DMS53 treated with DMSO at 0.1 percent for 48 hours (cell line): ENCODE results near the gene EBNA1BP2.
A peak's percentile ranks its signal among the peaks of the same experiment; 100 is the strongest.
"Not testable (repeated sequence)": the region's sequence is repeated elsewhere in the genome, so short reads cannot be mapped to it uniquely, and the experiment has no call there.

Source experiments
- DNase-seq: peaks from one replicate; lab custom pipeline; 2025; ENCODE audit not compliant: unreplicated experiment; lab: John Stamatoyannopoulos, UW

The EBNA1BP2 gene

GRCh38 chr1:43171876-43172526 is at the start of gene EBNA1BP2, which contains the start of gene CFAP57:
Gene EBNA1BP2 (minus strand): TSS chr1:43172290. CDS start chr1:43172118, 172 bp downstream.
Gene CFAP57 (plus strand): TSS chr1:43172330. CDS start chr1:43172754, 424 bp downstream.
- DNase-seq = peak; percentile 90

DNA sequence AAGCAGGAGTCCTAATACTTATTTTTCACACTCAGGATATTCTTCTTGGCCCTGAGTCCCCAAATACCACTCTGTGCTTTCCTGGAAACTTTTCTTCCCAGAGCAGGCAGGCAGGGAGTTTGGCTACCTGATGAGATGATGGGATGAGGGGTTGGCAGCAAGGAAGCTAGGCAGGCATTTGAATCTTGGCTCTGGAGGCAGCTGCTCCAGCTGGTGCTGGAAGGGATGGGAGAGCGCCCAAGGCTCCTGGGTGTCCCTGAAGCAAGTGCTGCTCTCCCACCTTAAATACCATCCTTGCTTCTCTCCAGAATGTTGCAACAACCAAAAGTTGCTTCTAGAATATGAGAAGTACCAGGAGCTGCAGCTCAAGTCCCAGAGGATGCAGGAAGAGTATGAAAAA is 49.7 kb upstream of the EBNA1BP2 start:
- DNase-seq = no peak

DNA sequence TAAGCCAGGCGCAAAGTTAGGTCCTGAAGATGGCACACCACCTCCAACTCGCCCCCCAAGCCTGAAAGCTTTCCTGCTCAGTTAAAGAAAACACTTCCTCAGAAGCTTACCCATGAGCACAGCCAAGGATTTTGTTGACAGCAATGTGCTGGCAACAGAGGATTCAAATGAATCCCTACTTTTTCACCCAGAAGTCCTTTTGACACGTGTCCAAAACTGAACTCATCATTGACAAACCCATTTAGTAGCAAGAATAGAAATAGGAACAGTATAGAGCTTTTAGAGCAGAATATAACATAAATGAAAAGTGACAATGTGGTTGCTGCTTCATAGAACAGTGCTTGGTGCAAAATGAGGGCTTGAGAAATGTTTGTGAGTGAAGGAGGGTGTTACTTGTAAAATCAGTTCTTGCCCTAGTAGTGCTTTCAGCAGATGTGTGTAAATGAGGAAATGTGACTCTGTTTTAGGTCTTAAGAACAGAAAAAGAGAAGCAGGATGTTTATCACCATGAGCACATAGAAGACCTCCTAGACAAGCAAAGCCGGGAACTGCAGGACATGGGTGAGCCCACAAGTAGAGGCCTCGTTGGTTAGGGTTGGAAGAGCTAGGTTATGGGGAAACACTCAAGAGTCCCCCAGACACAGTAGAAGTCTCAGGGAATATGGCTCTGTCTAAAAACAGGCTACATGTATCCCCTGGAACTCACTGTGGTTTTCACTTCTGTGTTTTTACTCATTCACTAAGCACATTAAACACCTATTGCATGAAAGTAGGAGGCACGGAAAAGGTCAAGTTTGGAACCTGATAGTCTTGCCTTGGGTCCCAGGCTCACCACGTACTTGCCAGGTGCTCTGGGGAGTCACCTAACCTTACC is 49.1 kb upstream of the EBNA1BP2 start:
- DNase-seq = no peak

- no peak for DNase-seq
Observed at GRCh38 chr1:43217747-43218146, 45.7 kb upstream of the EBNA1BP2 start.

DNA sequence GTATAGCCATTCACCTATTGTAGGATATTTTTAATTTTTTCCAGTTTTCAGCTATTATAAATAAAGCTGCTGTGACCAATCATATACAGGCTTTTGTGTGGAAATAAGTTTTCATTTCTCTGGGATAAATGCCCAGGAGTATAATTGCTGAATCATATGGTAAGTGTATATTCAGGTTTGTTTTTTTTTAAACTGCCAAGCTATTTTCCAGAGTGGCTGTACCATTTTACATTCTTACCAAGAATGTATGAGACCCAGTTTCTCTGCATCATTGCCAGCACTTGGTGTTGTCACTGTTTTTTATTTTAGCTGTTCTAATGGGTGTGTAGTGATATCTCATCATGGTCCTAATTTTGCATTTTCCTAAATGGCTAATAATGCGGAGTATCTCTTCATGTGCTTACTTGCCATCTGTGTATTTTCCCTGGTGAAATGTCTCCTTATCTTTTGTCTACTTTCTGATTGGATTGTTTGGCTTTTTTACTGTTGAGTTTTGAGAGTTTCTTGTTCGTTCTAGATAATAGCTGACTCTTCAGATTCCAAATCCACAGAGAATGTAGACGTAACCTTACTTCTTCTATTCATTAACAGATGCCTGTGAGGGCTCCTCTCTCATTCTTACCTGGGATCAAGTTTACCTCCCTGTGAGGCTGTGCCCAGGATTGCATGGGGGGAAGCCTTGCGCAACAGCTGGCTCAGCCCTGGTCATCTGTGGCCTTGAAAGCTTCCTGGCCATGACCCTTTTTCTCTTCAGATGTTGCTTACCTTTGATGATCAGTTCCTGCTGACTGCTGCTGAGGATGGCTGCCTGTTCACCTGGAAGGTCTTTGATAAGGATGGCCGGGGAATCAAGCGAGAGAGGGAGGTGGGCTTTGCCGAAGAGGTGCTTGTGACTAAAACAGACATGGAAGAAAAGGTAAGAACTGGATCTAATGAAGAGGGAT is 42.7 kb upstream of the EBNA1BP2 start:
- DNase-seq = no peak

- not testable (repeated sequence) for DNase-seq
Observed at GRCh38 chr1:43208277-43208676, 36.2 kb upstream of the EBNA1BP2 start.

GRCh38 chr1:43207229-43207853 is 35.3 kb upstream of the EBNA1BP2 start:
- no peak for DNase-seq

DNA sequence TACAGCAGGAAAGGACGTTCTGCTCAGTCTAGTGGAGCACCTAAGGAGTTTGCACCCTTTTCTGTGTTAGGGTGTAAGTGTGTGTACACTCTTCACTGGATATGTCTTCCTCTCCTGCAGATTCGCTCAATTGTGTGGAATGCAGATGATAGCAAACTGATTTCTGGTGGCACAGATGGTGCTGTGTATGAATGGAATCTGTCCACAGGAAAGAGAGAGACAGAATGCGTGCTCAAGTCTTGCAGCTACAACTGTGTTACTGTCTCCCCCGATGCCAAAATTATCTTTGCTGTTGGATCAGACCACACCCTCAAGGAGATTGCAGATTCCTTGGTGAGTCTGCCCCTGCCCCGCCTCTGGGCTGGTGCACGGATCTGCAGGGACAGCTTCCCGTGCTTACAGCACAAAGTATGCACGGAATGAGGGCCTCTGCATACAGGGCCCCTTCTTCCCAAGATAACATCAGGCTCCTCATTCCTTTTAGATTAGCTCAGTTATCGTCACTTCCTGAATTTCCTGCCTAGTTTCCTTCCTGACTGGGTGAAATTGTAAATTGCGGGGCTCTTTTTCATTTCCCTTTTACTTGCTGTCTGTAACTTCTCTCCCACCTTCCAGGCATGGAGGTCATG is 34.6 kb upstream of the EBNA1BP2 start:
- DNase-seq = no peak

GRCh38 chr1:43205671-43206070 is 33.6 kb upstream of the EBNA1BP2 start:
- no peak for DNase-seq

DNA sequence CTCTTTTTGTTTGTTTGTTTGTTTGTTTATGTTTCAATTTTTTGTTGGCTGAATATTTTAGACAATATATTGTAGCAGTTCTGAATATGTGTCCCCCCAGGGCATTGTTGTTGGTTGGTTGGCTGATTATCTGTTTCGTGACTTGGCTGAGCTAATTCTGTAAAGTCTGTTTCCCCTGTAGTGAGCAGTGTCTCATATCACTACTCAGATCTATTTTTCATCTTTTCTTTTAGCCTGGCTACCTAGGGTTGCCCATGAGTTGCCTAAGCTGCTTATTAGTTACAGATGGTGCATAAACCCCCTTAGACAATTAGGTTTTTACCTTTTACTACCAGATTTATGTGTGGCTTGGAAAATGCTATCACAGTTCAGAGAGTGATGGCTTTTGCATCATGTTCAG is 32.3 kb upstream of the EBNA1BP2 start:
- DNase-seq = no peak

DNA sequence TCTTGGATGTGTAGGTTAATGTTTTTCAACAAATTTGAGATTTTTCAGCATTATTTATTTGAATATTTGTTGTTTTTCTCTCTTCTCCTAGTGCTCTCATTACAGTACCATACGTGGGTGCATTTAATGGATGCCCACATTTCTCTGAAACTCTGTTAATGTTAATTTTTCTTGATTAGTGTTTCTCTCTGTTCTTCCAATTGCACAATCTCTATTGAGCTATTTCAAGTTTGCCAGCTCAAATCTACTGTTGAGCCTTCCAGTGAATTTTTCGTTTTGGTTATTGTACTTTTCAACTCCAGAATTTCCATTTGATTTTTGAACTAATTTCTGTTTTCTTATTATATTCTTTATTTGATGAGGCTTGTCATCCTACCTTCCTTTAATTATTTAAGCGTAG is 31.8 kb upstream of the EBNA1BP2 start:
- no peak for DNase-seq

DNA sequence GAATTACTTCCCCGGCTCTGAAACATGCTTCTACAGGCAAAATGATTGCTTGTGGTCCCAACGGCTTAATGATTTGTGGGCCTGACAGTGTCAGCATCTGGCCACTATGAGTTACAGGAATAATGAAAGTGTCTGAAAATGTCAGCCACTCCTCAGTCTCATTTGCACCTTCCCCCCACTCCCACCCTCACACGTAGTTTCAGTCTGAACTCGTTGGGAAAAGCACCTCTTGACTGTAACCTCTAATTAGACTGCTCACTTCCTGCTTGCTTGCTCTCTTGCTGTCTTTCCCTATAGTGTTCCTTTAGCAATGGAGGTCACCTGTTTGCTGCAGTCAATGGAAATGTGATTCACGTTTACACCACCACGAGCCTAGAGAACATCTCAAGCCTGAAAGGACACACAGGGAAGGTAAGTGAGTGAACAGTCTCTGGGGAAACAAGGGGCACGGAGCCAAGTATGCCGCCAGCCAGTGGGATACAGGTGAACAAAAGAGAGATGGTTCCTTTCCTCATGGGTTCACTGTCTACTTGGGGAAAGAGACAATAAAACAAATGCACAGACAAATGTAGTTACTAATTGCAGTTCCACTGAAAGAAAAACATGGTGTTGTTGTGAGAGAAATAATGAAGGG is 27.1 kb upstream of the EBNA1BP2 start:
- DNase-seq = no peak

- DNase-seq = no peak
Observed at GRCh38 chr1:43197343-43198127, 25.4 kb upstream of the EBNA1BP2 start.

- no peak for DNase-seq
Observed at GRCh38 chr1:43194509-43194908, 22.4 kb upstream of the EBNA1BP2 start.

GRCh38 chr1:43188106-43188505 is 16.0 kb upstream of the EBNA1BP2 start:
- no peak for DNase-seq

DNA sequence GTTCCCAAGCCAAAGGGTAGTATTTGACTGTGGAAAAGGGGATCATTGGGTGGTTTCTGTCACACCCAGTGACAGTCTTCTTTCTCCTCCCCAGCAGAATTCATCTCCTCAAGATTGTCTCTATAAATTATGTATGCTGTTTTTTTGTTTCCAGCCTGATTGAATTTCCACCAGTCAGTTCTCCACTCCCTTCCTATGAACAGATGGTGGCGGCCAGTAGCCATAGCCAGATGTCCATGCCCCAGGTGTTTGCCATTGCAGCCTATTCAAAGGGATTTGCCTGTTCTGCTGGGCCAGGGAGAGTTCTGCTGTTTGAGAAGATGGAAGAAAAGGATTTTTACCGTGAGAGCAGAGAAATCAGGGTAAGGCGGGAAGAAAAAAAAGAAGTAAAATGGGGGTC is 12.9 kb upstream of the EBNA1BP2 start:
- no peak for DNase-seq

GRCh38 chr1:43184388-43184787 is 12.3 kb upstream of the EBNA1BP2 start:
- no peak for DNase-seq

DNA sequence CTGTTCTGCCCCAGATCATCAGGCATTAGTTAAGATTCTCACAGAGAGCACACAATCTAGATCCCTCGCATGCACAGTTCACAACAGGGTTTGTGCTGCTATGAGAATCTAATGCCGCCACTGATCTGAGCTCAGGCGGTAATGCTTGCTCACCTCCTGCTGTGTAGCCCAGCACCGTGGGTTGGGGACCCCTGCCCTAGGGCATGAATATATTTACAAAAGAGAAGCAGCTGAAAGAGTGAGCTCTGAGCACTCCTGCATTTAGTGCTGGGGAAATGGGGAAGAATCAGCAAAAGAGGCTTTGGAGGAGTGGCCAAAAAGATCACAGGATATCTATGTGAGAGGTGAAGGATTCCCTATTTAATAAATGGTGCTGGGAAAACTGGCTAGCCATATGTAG is 5.6 kb upstream of the EBNA1BP2 start:
- DNase-seq = no peak

DNA sequence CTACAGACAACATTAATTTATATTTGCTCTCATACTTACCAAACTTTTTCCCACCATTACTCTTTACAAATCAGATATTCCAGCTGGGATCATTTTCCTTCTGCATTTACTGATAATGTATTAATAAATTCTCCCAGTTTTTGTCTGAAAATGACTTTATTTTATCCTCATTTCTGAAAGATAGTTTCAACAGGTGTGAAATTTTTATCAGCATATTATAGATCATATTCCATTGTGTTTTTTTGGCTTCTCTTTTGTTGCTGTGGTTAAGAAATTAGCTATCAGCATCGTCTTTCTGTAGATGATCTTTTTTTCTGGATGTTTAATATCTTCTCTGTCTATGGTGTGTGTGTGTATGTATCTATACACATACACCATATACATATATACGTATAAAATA is 2.8 kb upstream of the EBNA1BP2 start:
- no peak for DNase-seq
